Keratinocyte (primary cell): ENCODE results near the gene PDE9A. TPM values are rescaled to one million over a fixed set of nuclear protein-coding genes. Genes with fewer than 3 reads are reported as not detected.

ENCODE experiments used
- DNase-seq: peaks from one replicate; pipeline ENCODE4 v3.0.0-alpha.2; 2011; ENCODE audit warnings: low read depth, missing footprints, low spot score
- FAIRE-seq: peaks from 2 replicates; lab custom pipeline; 2011; peaks lifted over from hg19 to GRCh38; lab: Jason Lieb, UNC
- H2AFZ ChIP-seq: 2 replicates; pipeline ENCODE4 v1.6.0; 2012; ENCODE audit warnings: low read length, control low read depth, inconsistent platforms; ENCODE audit not compliant: control insufficient read depth
- H3K27ac ChIP-seq: 2 replicates; pipeline ENCODE4 v1.5.1; 2011; ENCODE audit warnings: low read length; ENCODE audit not compliant: control insufficient read depth, insufficient read depth
- H3K27me3 ChIP-seq: 3 replicates; pipeline ENCODE4 v1.6.0; 2011; ENCODE audit warnings: low read length; ENCODE audit not compliant: control insufficient read depth, insufficient read depth; ENCODE audit errors: extremely low read depth
- H3K36me3 ChIP-seq, 2 experiments: 2 replicates in 1 of 2; 3 replicates in 1 of 2; pipeline ENCODE4 v1.5.1; 2011; ENCODE audit warnings: low read length in 2 of 2, mild to moderate bottlenecking in 1 of 2; ENCODE audit not compliant: control insufficient read depth in 2 of 2, insufficient read depth in 2 of 2; ENCODE audit errors: extremely low read depth in 1 of 2
- H3K4me1 ChIP-seq: 3 replicates; pipeline ENCODE4 v1.5.1; 2011; ENCODE audit warnings: low read length; ENCODE audit not compliant: control insufficient read depth, insufficient read depth; ENCODE audit errors: extremely low read depth
- H3K4me2 ChIP-seq: 3 replicates; pipeline ENCODE4 v1.6.0; 2011; ENCODE audit warnings: low read depth, low read length; ENCODE audit not compliant: control insufficient read depth, insufficient read depth; ENCODE audit errors: extremely low read depth
- H3K4me3 ChIP-seq, 3 experiments: fragments of 200-600 bp in 1 of 3; sonication (generic) in 1 of 3; 2 replicates in 2 of 3; 3 replicates in 1 of 3; pipeline ENCODE4 v1.5.1; 2011 to 2016; ENCODE audit warnings: low read length in 3 of 3, mild to moderate bottlenecking in 3 of 3, control low read depth in 2 of 3, inconsistent platforms in 1 of 3, low read depth in 1 of 3, mixed read lengths in 1 of 3, mixed run types in 1 of 3, moderate library complexity in 1 of 3; ENCODE audit not compliant: control insufficient read depth in 2 of 3, insufficient read depth in 2 of 3; ENCODE audit errors: extremely low read depth in 1 of 3
- H3K79me2 ChIP-seq: 2 replicates; pipeline ENCODE4 v1.6.0; 2012; ENCODE audit warnings: low read length; ENCODE audit not compliant: control insufficient read depth, insufficient read depth
- H3K9ac ChIP-seq: 3 replicates; pipeline ENCODE4 v1.6.0; 2011; ENCODE audit warnings: low read length; ENCODE audit not compliant: control insufficient read depth, insufficient read depth; ENCODE audit errors: extremely low read depth
- H3K9me1 ChIP-seq: 3 replicates; pipeline ENCODE4 v1.6.0; 2011; ENCODE audit warnings: low read length; ENCODE audit not compliant: control insufficient read depth, insufficient read depth; ENCODE audit errors: extremely low read depth
- H3K9me3 ChIP-seq: 2 replicates; pipeline ENCODE4 v1.5.1; 2012; ENCODE audit warnings: low read depth, low read length; ENCODE audit not compliant: control insufficient read depth
- H4K20me1 ChIP-seq: 3 replicates; pipeline ENCODE4 v1.6.0; 2011; ENCODE audit warnings: low read length; ENCODE audit not compliant: control insufficient read depth, insufficient read depth; ENCODE audit errors: extremely low read depth
- EZH2 ChIP-seq: IDR thresholded peaks from one replicate; pipeline ENCODE4 v1.6.1; 2012; ENCODE audit warnings: inconsistent platforms, mild to moderate bottlenecking, low read length, moderate library complexity
- dilution Hi-C: fragments of 300-500 bp; cut with MboI; formaldehyde crosslinking; loops from one replicate; pipeline ENCODE4 v1.7.0; 2020; ENCODE audit warnings: low sequenced_read_pairs; ENCODE audit not compliant: extremely low pct_ligation_motif_present
- polyA plus RNA-seq, 5 experiments: library from polyadenylated mRNA; depleted of rRNA in 3 of 5; stranded (reverse) in 3 of 5; stranded (forward) in 1 of 5; unstranded in 1 of 5; fragments of >200 nt; gene quantifications; 1 replicate in 1 of 5; 2 replicates in 3 of 5; 3 replicates in 1 of 5; pipeline versions ENCODE4 v1.2.1 to v1.2.3, GENCODE V29; 2011 to 2012; ENCODE audit warnings: missing spikeins in 2 of 5, low read depth in 1 of 5, low replicate concordance in 1 of 5
- TF ChIP-seq, protein P1 (sequence below), 3 experiments: IDR thresholded peaks in 1 of 3; conservative IDR thresholded peaks in 1 of 3; optimal IDR thresholded peaks in 1 of 3; 2 replicates in 2 of 3; 3 replicates in 1 of 3; pipeline versions ENCODE3 to v1.5.1; 2011; ENCODE audit warnings: low read length in 3 of 3, mild to moderate bottlenecking in 3 of 3, moderate library complexity in 2 of 3, control low read depth in 1 of 3, inconsistent platforms in 1 of 3; ENCODE audit not compliant: insufficient read depth in 2 of 3; ENCODE audit errors: extremely low read depth in 1 of 3

PDE9A gene
- polyA plus RNA-seq, 1 donor (not counting 4 experiments of a cell fraction or from before 2014, with no cell fraction given) = 0.13 TPM

GRCh38 chr21:42732033-42732410, 78.6 kb downstream of the PDE9A start:
- DNase-seq (no peak), FAIRE-seq (no peak)
- no peak overlapping the region for H2AFZ ChIP-seq
- no peak overlapping the region for H3K4me2 ChIP-seq
- H3K36me3 ChIP-seq = no peaks in the 10 kb centered on the region
- H3K4me3 ChIP-seq = no peak overlapping the region
- dilution Hi-C loops = no loop called here
- H3K27ac ChIP-seq = no peak overlapping the region
- no peaks in the 10 kb centered on the region for H3K27me3 ChIP-seq
- H4K20me1 ChIP-seq = no peaks in the 10 kb centered on the region
- TF ChIP-seq, protein P1, sequence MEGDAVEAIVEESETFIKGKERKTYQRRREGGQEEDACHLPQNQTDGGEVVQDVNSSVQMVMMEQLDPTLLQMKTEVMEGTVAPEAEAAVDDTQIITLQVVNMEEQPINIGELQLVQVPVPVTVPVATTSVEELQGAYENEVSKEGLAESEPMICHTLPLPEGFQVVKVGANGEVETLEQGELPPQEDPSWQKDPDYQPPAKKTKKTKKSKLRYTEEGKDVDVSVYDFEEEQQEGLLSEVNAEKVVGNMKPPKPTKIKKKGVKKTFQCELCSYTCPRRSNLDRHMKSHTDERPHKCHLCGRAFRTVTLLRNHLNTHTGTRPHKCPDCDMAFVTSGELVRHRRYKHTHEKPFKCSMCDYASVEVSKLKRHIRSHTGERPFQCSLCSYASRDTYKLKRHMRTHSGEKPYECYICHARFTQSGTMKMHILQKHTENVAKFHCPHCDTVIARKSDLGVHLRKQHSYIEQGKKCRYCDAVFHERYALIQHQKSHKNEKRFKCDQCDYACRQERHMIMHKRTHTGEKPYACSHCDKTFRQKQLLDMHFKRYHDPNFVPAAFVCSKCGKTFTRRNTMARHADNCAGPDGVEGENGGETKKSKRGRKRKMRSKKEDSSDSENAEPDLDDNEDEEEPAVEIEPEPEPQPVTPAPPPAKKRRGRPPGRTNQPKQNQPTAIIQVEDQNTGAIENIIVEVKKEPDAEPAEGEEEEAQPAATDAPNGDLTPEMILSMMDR (optimal IDR thresholded peaks at IDR 0.05 in 1 of 3, IDR thresholded peaks at IDR 0.05 in 1 of 3, conservative IDR thresholded peaks at IDR 0.05 in 1 of 3; ENCODE audit: extremely low read depth in 1 of 3, insufficient read depth in 2 of 3, low read length in 3 of 3) = no peak
- H3K9me3 ChIP-seq = no peaks in the 10 kb centered on the region
- no peaks in the 10 kb centered on the region for H3K9me1 ChIP-seq
- no peaks in the 10 kb centered on the region for H3K79me2 ChIP-seq
- H3K4me1 ChIP-seq = no peaks in the 10 kb centered on the region
- no peak overlapping the region for H3K9ac ChIP-seq

DNA sequence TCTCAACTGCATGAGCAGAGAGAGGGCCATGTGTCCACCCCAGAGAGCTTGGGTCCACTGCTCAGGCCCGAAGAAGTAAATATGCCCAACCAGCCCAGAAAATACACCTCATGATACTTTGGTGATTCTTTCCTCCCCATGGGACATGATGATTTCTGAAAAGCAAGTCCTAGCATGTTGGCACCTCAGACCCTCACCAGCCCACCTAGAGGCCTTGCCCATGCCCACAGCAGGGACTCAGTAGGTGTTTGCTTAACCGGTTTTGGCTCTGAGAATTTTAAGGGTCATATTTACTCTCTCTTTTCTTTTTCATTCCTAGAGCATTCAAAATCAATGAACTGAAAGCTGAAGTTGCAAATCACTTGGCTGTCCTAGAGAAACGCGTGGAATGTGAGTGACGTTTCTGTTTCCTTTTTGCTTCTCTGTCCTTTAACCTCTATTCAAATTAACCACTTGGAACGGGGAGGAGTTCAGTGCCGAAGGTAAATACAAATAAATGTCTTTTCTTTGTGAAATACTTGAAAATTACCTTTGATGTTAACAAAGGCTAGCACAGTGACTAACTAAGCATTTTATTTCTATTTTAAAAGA, 79.7 kb downstream of the PDE9A start:
- no peaks in the 10 kb centered on the region for H3K9me3 ChIP-seq
- no peaks in the 10 kb centered on the region for H3K4me1 ChIP-seq
- no peak overlapping the region for H3K4me2 ChIP-seq
- H3K79me2 ChIP-seq = no peaks in the 10 kb centered on the region
- no peaks in the 10 kb centered on the region for H3K27me3 ChIP-seq
- no peak overlapping the region for H3K9ac ChIP-seq
- no peaks in the 10 kb centered on the region for H3K9me1 ChIP-seq
- no peak overlapping the region for H3K4me3 ChIP-seq
- no peak overlapping the region for H3K27ac ChIP-seq
- no peak for TF ChIP-seq EZH2
- TF ChIP-seq, protein P1 (optimal IDR thresholded peaks at IDR 0.05 in 1 of 3, IDR thresholded peaks at IDR 0.05 in 1 of 3, conservative IDR thresholded peaks at IDR 0.05 in 1 of 3; ENCODE audit: extremely low read depth in 1 of 3, insufficient read depth in 2 of 3, low read length in 3 of 3) = no peak
- FAIRE-seq (no peak), DNase-seq (no peak)
- H3K36me3 ChIP-seq = no peaks in the 10 kb centered on the region
- H4K20me1 ChIP-seq = no peaks in the 10 kb centered on the region
- dilution Hi-C loops = no loop called here
- no peak overlapping the region for H2AFZ ChIP-seq
